ENCODE data around the gene OR52E5.

DNA sequence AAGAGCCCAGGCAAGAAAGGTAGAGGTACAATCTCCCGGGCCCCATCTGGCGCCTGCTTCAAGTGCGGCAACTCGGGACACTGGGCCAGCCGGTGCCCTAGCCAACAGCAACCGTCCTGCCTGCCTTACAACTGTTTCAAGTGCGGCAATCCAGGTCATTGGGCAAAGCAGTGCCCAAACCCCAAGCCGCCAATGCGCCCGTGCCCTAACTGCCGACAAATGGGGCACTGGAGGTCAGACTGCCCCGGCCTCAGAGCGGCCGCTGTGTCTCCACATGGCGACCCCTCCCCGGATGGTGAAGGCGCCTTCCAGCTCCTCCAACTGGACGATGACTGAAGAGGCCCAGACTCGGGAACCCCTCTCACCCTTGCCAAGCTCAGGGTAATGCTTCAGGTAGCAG lies 37.6 kb downstream of the OR52E5 start:
- TF ChIP-seq, protein P1, sequence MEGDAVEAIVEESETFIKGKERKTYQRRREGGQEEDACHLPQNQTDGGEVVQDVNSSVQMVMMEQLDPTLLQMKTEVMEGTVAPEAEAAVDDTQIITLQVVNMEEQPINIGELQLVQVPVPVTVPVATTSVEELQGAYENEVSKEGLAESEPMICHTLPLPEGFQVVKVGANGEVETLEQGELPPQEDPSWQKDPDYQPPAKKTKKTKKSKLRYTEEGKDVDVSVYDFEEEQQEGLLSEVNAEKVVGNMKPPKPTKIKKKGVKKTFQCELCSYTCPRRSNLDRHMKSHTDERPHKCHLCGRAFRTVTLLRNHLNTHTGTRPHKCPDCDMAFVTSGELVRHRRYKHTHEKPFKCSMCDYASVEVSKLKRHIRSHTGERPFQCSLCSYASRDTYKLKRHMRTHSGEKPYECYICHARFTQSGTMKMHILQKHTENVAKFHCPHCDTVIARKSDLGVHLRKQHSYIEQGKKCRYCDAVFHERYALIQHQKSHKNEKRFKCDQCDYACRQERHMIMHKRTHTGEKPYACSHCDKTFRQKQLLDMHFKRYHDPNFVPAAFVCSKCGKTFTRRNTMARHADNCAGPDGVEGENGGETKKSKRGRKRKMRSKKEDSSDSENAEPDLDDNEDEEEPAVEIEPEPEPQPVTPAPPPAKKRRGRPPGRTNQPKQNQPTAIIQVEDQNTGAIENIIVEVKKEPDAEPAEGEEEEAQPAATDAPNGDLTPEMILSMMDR (IDR thresholded peaks at IDR 0.05): no peak
- TF ChIP-seq POLR2A (IDR thresholded peaks at IDR 0.05): no peak

Data from body of pancreas (tissue), 4 donors.